Parathyroid adenoma (tissue), 2 donors: ENCODE measurements around the gene LRP1-AS.

Experiments used
- H2AFZ ChIP-seq: fragments of 300-600 bp; sonication (generic); one replicate; pipeline ENCODE4 v1.7.0; 2017; ENCODE audit warnings: antibody characterized with exemption, mild to moderate bottlenecking
- H3K27ac ChIP-seq: fragments of 300-600 bp; sonication (generic); one replicate; pipeline ENCODE4 v1.7.0; 2017
- H3K27me3 ChIP-seq: fragments of 300-600 bp; sonication (generic); one replicate; pipeline ENCODE4 v1.7.0; 2017; ENCODE audit warnings: low read length; ENCODE audit not compliant: control insufficient read depth, insufficient read depth
- H3K36me3 ChIP-seq: fragments of 300-600 bp; sonication (generic); one replicate; pipeline ENCODE4 v1.7.0; 2017; ENCODE audit warnings: low read length; ENCODE audit not compliant: control insufficient read depth, insufficient read depth
- H3K4me1 ChIP-seq: fragments of 300-600 bp; sonication (generic); one replicate; pipeline ENCODE4 v1.7.0; 2017; ENCODE audit warnings: control low read depth
- H3K4me2 ChIP-seq: fragments of 300-600 bp; sonication (generic); one replicate; pipeline ENCODE4 v1.7.0; 2017; ENCODE audit warnings: low read length
- H3K4me3 ChIP-seq: fragments of 300-600 bp; sonication (generic); one replicate; pipeline ENCODE4 v1.7.0; 2017; ENCODE audit warnings: low read depth, low read length
- H3K79me2 ChIP-seq: fragments of 300-600 bp; sonication (generic); one replicate; pipeline ENCODE4 v1.7.0; 2017; ENCODE audit warnings: control low read depth
- H3K9ac ChIP-seq: fragments of 300-600 bp; sonication (generic); one replicate; pipeline ENCODE4 v1.7.0; 2017; ENCODE audit warnings: mild to moderate bottlenecking
- H3K9me3 ChIP-seq: fragments of 300-600 bp; sonication (generic); one replicate; pipeline ENCODE4 v1.7.0; 2017; ENCODE audit warnings: low read length; ENCODE audit not compliant: control insufficient read depth
- CTCF ChIP-seq: fragments of 300-600 bp; sonication (generic); IDR thresholded peaks from one replicate; pipeline ENCODE4 v1.7.0; 2017; ENCODE audit warnings: antibody characterized with exemption, mild to moderate bottlenecking
- donor health status: primary hyperparathyroidism.

The LRP1-AS gene

GRCh38 chr12:57160040-57160439 is 12.6 kb upstream of the LRP1-AS start:
- Histone ChIP-seq H3K27me3 (no peaks in the 10 kb centered on the region), H3K4me3 (no peak overlapping the region), H3K9ac (no peak overlapping the region), H3K9me3 (no peaks in the 10 kb centered on the region), H3K36me3 (no peaks in the 10 kb centered on the region), H3K4me2 (no peak overlapping the region), H3K27ac (no peak overlapping the region), H3K79me2 (no peaks in the 10 kb centered on the region), H2AFZ (no peak overlapping the region), H3K4me1 (no peaks in the 10 kb centered on the region)
- no peak for TF ChIP-seq CTCF

- H2AFZ ChIP-seq = no peak overlapping the region
- no peaks in the 10 kb centered on the region for H3K4me1 ChIP-seq
- H3K9ac ChIP-seq = no peak overlapping the region
- no peak for TF ChIP-seq CTCF
- no peaks in the 10 kb centered on the region for H3K79me2 ChIP-seq
- no peak overlapping the region for H3K4me3 ChIP-seq
- H3K27ac ChIP-seq = no peak overlapping the region
- no peaks in the 10 kb centered on the region for H3K36me3 ChIP-seq
- H3K27me3 ChIP-seq = no peaks in the 10 kb centered on the region
- no peak overlapping the region for H3K4me2 ChIP-seq
- no peaks in the 10 kb centered on the region for H3K9me3 ChIP-seq
Measured at GRCh38 chr12:57159311-57159710, 11.9 kb upstream of the LRP1-AS start.

GRCh38 chr12:57158665-57159064 is 11.2 kb upstream of the LRP1-AS start:
- H3K9ac ChIP-seq = no peak overlapping the region
- no peak overlapping the region for H3K4me3 ChIP-seq
- H2AFZ ChIP-seq = no peak overlapping the region
- no peak overlapping the region for H3K27ac ChIP-seq
- no peaks in the 10 kb centered on the region for H3K4me1 ChIP-seq
- H3K36me3 ChIP-seq = no peaks in the 10 kb centered on the region
- no peak overlapping the region for H3K4me2 ChIP-seq
- H3K9me3 ChIP-seq = no peaks in the 10 kb centered on the region
- no peaks in the 10 kb centered on the region for H3K27me3 ChIP-seq
- TF ChIP-seq CTCF = no peak
- no peaks in the 10 kb centered on the region for H3K79me2 ChIP-seq

- H3K79me2 ChIP-seq = no peaks in the 10 kb centered on the region
- H3K4me3 ChIP-seq = no peak overlapping the region
- no peak overlapping the region for H3K27ac ChIP-seq
- no peak overlapping the region for H2AFZ ChIP-seq
- TF ChIP-seq CTCF = no peak
- H3K27me3 ChIP-seq = no peaks in the 10 kb centered on the region
- H3K4me1 ChIP-seq = no peaks in the 10 kb centered on the region
- no peaks in the 10 kb centered on the region for H3K36me3 ChIP-seq
- H3K4me2 ChIP-seq = no peak overlapping the region
- H3K9ac ChIP-seq = no peak overlapping the region
- no peaks in the 10 kb centered on the region for H3K9me3 ChIP-seq
Measured at GRCh38 chr12:57158186-57158585, 10.8 kb upstream of the LRP1-AS start.

- Histone ChIP-seq H3K9me3 (no peaks in the 10 kb centered on the region), H3K79me2 (no peaks in the 10 kb centered on the region), H3K4me3 (no peak overlapping the region), H3K9ac (no peak overlapping the region), H2AFZ (no peak overlapping the region), H3K4me2 (no peak overlapping the region), H3K4me1 (no peaks in the 10 kb centered on the region), H3K27ac (no peak overlapping the region), H3K36me3 (no peaks in the 10 kb centered on the region), H3K27me3 (no peaks in the 10 kb centered on the region)
- no peak for TF ChIP-seq CTCF
Measured at GRCh38 chr12:57157588-57158173, 10.3 kb upstream of the LRP1-AS start.
